ENCODE data around the gene HNRNPL. TPM values are rescaled to one million over a fixed set of nuclear protein-coding genes. Genes with fewer than 3 reads are reported as not detected.

HNRNPL gene
- total RNA-seq, 1 donor from 2014 or later: 444 TPM

GRCh38 chr19:38845374-38846024 is 4.3 kb downstream of the HNRNPL start:
- H3K27me3 Mint-ChIP-seq: no peaks in the 10 kb centered on the region
- DNase-seq (ENCODE audit: low spot score, unreplicated experiment): no peak
- H3K9me3 Mint-ChIP-seq (ENCODE audit: low read depth): no peaks in the 10 kb centered on the region
- H3K27ac Mint-ChIP-seq: no peak overlapping the region
- H3K36me3 Mint-ChIP-seq (ENCODE audit: insufficient read depth): peaks cover 43% of the 10 kb centered on the region
- H3K4me3 Mint-ChIP-seq (ENCODE audit: low read depth): no peak overlapping the region
- TF ChIP-seq CTCF (IDR thresholded peaks at IDR 0.05; ENCODE audit: unreplicated experiment): no peak
- peaks cover 15% of the 10 kb centered on the region for H3K4me1 Mint-ChIP-seq (ENCODE audit: low read depth)

GRCh38 chr19:38844093-38844686 is 5.6 kb downstream of the HNRNPL start:
- Mint-ChIP-seq H3K4me3 (ENCODE audit: low read depth) (no peak overlapping the region), H3K27me3 (no peaks in the 10 kb centered on the region), H3K36me3 (ENCODE audit: insufficient read depth) (peaks cover 47% of the 10 kb centered on the region), H3K9me3 (ENCODE audit: low read depth) (no peaks in the 10 kb centered on the region), H3K27ac (peak overlapping the region; percentile 71), H3K4me1 (ENCODE audit: low read depth) (peaks cover 15% of the 10 kb centered on the region)
- TF ChIP-seq CTCF (IDR thresholded peaks at IDR 0.05; ENCODE audit: unreplicated experiment): no peak
- no peak for DNase-seq (ENCODE audit: low spot score, unreplicated experiment)

- Mint-ChIP-seq H3K27ac (peak overlapping the region; percentile 29), H3K4me3 (ENCODE audit: low read depth) (no peak overlapping the region), H3K27me3 (no peaks in the 10 kb centered on the region), H3K9me3 (ENCODE audit: low read depth) (no peaks in the 10 kb centered on the region), H3K36me3 (ENCODE audit: insufficient read depth) (peaks cover 49% of the 10 kb centered on the region), H3K4me1 (ENCODE audit: low read depth) (peaks cover 15% of the 10 kb centered on the region)
- no peak for DNase-seq (ENCODE audit: low spot score, unreplicated experiment)
- no peak for TF ChIP-seq CTCF (IDR thresholded peaks at IDR 0.05; ENCODE audit: unreplicated experiment)
Observed at GRCh38 chr19:38843175-38843758, 6.5 kb downstream of the HNRNPL start.

- H3K27ac Mint-ChIP-seq: peak overlapping the region; percentile 49
- peaks cover 12% of the 10 kb centered on the region for H3K4me1 Mint-ChIP-seq (ENCODE audit: low read depth)
- DNase-seq (ENCODE audit: low spot score, unreplicated experiment): no peak
Observed at GRCh38 chr19:38842439-38843174, 7.2 kb downstream of the HNRNPL start.

More at GRCh38 chr19:38842439-38843174, 7.2 kb downstream of the HNRNPL start:
- Mint-ChIP-seq H3K4me3 (ENCODE audit: low read depth) (no peak overlapping the region), H3K9me3 (ENCODE audit: low read depth) (no peaks in the 10 kb centered on the region), H3K27me3 (no peaks in the 10 kb centered on the region), H3K36me3 (ENCODE audit: insufficient read depth) (peaks cover 47% of the 10 kb centered on the region)
- no peak for TF ChIP-seq CTCF (IDR thresholded peaks at IDR 0.05; ENCODE audit: unreplicated experiment)

Measured in progenitor cell of endocrine pancreas (in vitro differentiated cells).